ENCODE measurements around the gene CARD14.

DNA sequence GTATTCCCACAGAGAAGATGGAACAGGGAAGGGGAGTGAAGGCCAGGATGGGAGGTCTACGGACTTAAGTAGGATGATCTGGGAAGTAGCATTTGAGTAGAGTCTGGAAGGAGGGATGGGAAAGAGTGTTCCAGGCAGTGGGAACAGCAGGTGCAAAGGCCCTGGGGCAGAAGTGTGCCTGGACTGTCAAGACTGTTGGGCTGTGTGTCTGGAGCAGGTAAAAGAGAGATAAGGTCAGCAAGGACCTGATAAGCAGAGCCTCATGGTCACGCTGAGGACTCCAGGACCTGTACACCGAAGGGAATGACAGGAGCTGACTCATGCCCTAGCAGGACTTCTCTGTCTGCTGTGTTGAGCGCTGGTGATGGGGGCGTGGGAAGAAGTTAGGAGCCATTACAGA lies 723 bp upstream of the CARD14 start:
- TF ChIP-seq CTCF (CRISPR knock-in tag; IDR thresholded peaks at IDR 0.05) (no peak), ZNF629 (CRISPR knock-in tag; conservative IDR thresholded peaks at IDR 0.05) (no peak)
- TF ChIP-seq, protein P1, sequence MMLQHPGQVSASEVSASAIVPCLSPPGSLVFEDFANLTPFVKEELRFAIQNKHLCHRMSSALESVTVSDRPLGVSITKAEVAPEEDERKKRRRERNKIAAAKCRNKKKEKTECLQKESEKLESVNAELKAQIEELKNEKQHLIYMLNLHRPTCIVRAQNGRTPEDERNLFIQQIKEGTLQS (CRISPR knock-in tag; IDR thresholded peaks at IDR 0.05) = no peak
